ENCODE results near the gene TSEN54.

The TSEN54 gene

GRCh38 chr17:75478508-75478907 lies 37.8 kb upstream of the TSEN54 start:
- no peak for TF ChIP-seq REST (IDR thresholded peaks at IDR 0.05; ENCODE audit: insufficient read depth in 1 of 2, low read depth in 2 of 2, low read length in 2 of 2)
- TF ChIP-seq TAF1 (IDR thresholded peaks at IDR 0.05; ENCODE audit: borderline replicate concordance, insufficient read depth, low read length), result no peak
- no peak for TF ChIP-seq POLR2AphosphoS5 (IDR thresholded peaks at IDR 0.05; ENCODE audit: low read depth, low read length)
- no peak for TF ChIP-seq FOXP2 (optimal IDR thresholded peaks at IDR 0.05; ENCODE audit: borderline replicate concordance, extremely low read depth, extremely low read length, insufficient read depth)
- no peak for TF ChIP-seq SIN3A (IDR thresholded peaks at IDR 0.05; ENCODE audit: borderline replicate concordance, insufficient read depth, low read length)

GRCh38 chr17:75480281-75480680 lies 36.0 kb upstream of the TSEN54 start:
- TF ChIP-seq REST (IDR thresholded peaks at IDR 0.05; ENCODE audit: insufficient read depth in 1 of 2, low read depth in 2 of 2, low read length in 2 of 2) (no peak), FOXP2 (optimal IDR thresholded peaks at IDR 0.05; ENCODE audit: borderline replicate concordance, extremely low read depth, extremely low read length, insufficient read depth) (no peak), SIN3A (IDR thresholded peaks at IDR 0.05; ENCODE audit: borderline replicate concordance, insufficient read depth, low read length) (no peak), TAF1 (IDR thresholded peaks at IDR 0.05; ENCODE audit: borderline replicate concordance, insufficient read depth, low read length) (no peak)

- TF ChIP-seq POLR2AphosphoS5 (IDR thresholded peaks at IDR 0.05; ENCODE audit: low read depth, low read length) (no peak), FOXP2 (optimal IDR thresholded peaks at IDR 0.05; ENCODE audit: borderline replicate concordance, extremely low read depth, extremely low read length, insufficient read depth) (no peak)
Measured at GRCh38 chr17:75481194-75482068, 34.9 kb upstream of the TSEN54 start.

- TF ChIP-seq TAF1 (IDR thresholded peaks at IDR 0.05; ENCODE audit: borderline replicate concordance, insufficient read depth, low read length) (no peak), SIN3A (IDR thresholded peaks at IDR 0.05; ENCODE audit: borderline replicate concordance, insufficient read depth, low read length) (no peak), FOXP2 (optimal IDR thresholded peaks at IDR 0.05; ENCODE audit: borderline replicate concordance, extremely low read depth, extremely low read length, insufficient read depth) (no peak), REST (IDR thresholded peaks at IDR 0.05; ENCODE audit: insufficient read depth in 1 of 2, low read depth in 2 of 2, low read length in 2 of 2) (no peak), POLR2AphosphoS5 (IDR thresholded peaks at IDR 0.05; ENCODE audit: low read depth, low read length) (no peak)
Measured at GRCh38 chr17:75482098-75482942, 34.0 kb upstream of the TSEN54 start.

GRCh38 chr17:75485688-75486087 lies 30.6 kb upstream of the TSEN54 start:
- no peak for TF ChIP-seq FOXP2 (optimal IDR thresholded peaks at IDR 0.05; ENCODE audit: borderline replicate concordance, extremely low read depth, extremely low read length, insufficient read depth)
- TF ChIP-seq REST (IDR thresholded peaks at IDR 0.05; ENCODE audit: insufficient read depth in 1 of 2, low read depth in 2 of 2, low read length in 2 of 2), result no peak
- TF ChIP-seq TAF1 (IDR thresholded peaks at IDR 0.05; ENCODE audit: borderline replicate concordance, insufficient read depth, low read length), result no peak
- no peak for TF ChIP-seq POLR2AphosphoS5 (IDR thresholded peaks at IDR 0.05; ENCODE audit: low read depth, low read length)
- TF ChIP-seq SIN3A (IDR thresholded peaks at IDR 0.05; ENCODE audit: borderline replicate concordance, insufficient read depth, low read length), result no peak

All from PFSK-1 (cell line).